ENCODE results near the gene CREB5.
"Not testable (repeated sequence)": the region's sequence is repeated elsewhere in the genome, so short reads cannot be mapped to it uniquely, and the experiment has no call there.

CREB5 gene

GRCh38 chr7:28588602-28589001 is 176.3 kb downstream of the CREB5 start:
- DNase-seq = no peak

- DNase-seq = no peak
These were observed 178.8 kb downstream of the CREB5 start for GRCh38 chr7:28591041-28591674.

GRCh38 chr7:28591725-28592349 is 179.5 kb downstream of the CREB5 start:
- no peak for DNase-seq

- DNase-seq = no peak
These were observed 180.5 kb downstream of the CREB5 start for GRCh38 chr7:28592861-28593260.

- no peak for DNase-seq
These were observed 182.8 kb downstream of the CREB5 start for GRCh38 chr7:28595076-28595475.

GRCh38 chr7:28595801-28596200 is 183.5 kb downstream of the CREB5 start:
- DNase-seq = no peak

GRCh38 chr7:28596245-28596935 is 184.1 kb downstream of the CREB5 start:
- DNase-seq = no peak

GRCh38 chr7:28597284-28597683 is 185.0 kb downstream of the CREB5 start:
- no peak for DNase-seq

- not testable (repeated sequence) for DNase-seq
These were observed 185.7 kb downstream of the CREB5 start for GRCh38 chr7:28598037-28598436.

- no peak for DNase-seq
These were observed 186.3 kb downstream of the CREB5 start for GRCh38 chr7:28598586-28598985.

GRCh38 chr7:28599411-28599810 is 187.1 kb downstream of the CREB5 start:
- no peak for DNase-seq

GRCh38 chr7:28602282-28602681 is 190.0 kb downstream of the CREB5 start:
- no peak for DNase-seq

GRCh38 chr7:28605427-28606085 is 193.2 kb downstream of the CREB5 start:
- no peak for DNase-seq

GRCh38 chr7:28606421-28606820 is 194.1 kb downstream of the CREB5 start:
- no peak for DNase-seq

- no peak for DNase-seq
These were observed 195.5 kb downstream of the CREB5 start for GRCh38 chr7:28607855-28608193.

- DNase-seq = no peak
These were observed 195.9 kb downstream of the CREB5 start for GRCh38 chr7:28608237-28608656.

GRCh38 chr7:28608731-28609130 is 196.4 kb downstream of the CREB5 start:
- no peak for DNase-seq

GRCh38 chr7:28609608-28610007 is 197.3 kb downstream of the CREB5 start:
- no peak for DNase-seq

- not testable (repeated sequence) for DNase-seq
These were observed 199.1 kb downstream of the CREB5 start for GRCh38 chr7:28611399-28611897.

- no peak for DNase-seq
These were observed 200.9 kb downstream of the CREB5 start for GRCh38 chr7:28613262-28613661.

- no peak for DNase-seq
These were observed 202.8 kb downstream of the CREB5 start for GRCh38 chr7:28615091-28615490.

GRCh38 chr7:28617308-28617880 is 205.1 kb downstream of the CREB5 start:
- DNase-seq = no peak

GRCh38 chr7:28618383-28618782 is 206.1 kb downstream of the CREB5 start:
- DNase-seq = no peak
